HG03575 (cell line): ENCODE data around the gene KLHDC7B.

Source experiments
- ATAC-seq: cut with Tn5 transposase; IDR thresholded peaks from one replicate; pipeline ENCODE4 v1.9.1; 2021; ENCODE audit not compliant: unreplicated experiment, insufficient number of reproducible peaks, low FRiP score; ENCODE audit errors: extremely low read depth

KLHDC7B gene

GRCh38 chr22:50581031-50581949, 35.6 kb downstream of the KLHDC7B start:
- ATAC-seq = no peak

GRCh38 chr22:50581950-50582492, 36.3 kb downstream of the KLHDC7B start:
- ATAC-seq = no peak

- peak; percentile 49 for ATAC-seq
Observed at GRCh38 chr22:50582493-50583293, 37.0 kb downstream of the KLHDC7B start, which contains the start of gene CHKB. TSS of gene CHKB (minus strand) at chr22:50582849. CDS start at chr22:50582781, 68 bp downstream.

GRCh38 chr22:50583294-50583861, 37.7 kb downstream of the KLHDC7B start:
- ATAC-seq = no peak

GRCh38 chr22:50584106-50585096, 38.7 kb downstream of the KLHDC7B start:
- ATAC-seq = no peak

- ATAC-seq = no peak
Observed at GRCh38 chr22:50585238-50585637, 39.5 kb downstream of the KLHDC7B start.

GRCh38 chr22:50585781-50586180, 40.1 kb downstream of the KLHDC7B start:
- no peak for ATAC-seq

GRCh38 chr22:50586416-50586815, 40.7 kb downstream of the KLHDC7B start:
- ATAC-seq = no peak

- no peak for ATAC-seq
Observed at GRCh38 chr22:50587407-50587806, 41.7 kb downstream of the KLHDC7B start.

GRCh38 chr22:50595189-50595588, 49.5 kb downstream of the KLHDC7B start:
- ATAC-seq = no peak

GRCh38 chr22:50597097-50597496, 51.4 kb downstream of the KLHDC7B start:
- ATAC-seq = no peak

- ATAC-seq = no peak
Observed at GRCh38 chr22:50599816-50600455, 54.2 kb downstream of the KLHDC7B start.

- no peak for ATAC-seq
Observed at GRCh38 chr22:50600538-50600937, 54.8 kb downstream of the KLHDC7B start, which contains the start of gene MAPK8IP2. TSS of gene MAPK8IP2 (plus strand) at chr22:50600793. CDS start at chr22:50600819, 26 bp downstream.
